Raji (cell line): ENCODE data around the gene CDKAL1.

ENCODE experiments used
- POLR2A ChIP-seq: IDR thresholded peaks from 2 replicates; pipeline ENCODE4 v1.6.1; 2011; ENCODE audit warnings: low read depth, low read length, control low read depth; ENCODE audit not compliant: insufficient read depth

CDKAL1 gene

DNA sequence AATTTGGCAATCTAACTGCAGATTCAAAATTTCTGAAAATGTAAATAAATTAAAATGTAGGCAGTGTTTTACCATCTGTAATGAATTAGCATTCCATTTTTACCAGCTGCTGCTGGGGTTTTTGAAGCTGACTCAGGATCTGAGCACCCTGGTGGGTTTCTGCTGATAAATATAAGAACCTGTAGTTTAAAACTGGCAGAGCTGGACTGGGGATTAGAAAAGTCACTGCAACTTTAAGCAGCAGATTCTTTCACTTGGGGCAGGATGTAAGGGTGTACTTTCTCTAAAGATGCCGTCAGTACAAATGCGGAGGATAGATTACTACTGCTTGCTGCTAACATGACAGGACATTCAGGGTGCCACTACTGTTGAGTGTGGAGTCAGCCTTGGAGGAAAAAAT lies 341.8 kb downstream of the CDKAL1 start:
- TF ChIP-seq POLR2A = no peak

DNA sequence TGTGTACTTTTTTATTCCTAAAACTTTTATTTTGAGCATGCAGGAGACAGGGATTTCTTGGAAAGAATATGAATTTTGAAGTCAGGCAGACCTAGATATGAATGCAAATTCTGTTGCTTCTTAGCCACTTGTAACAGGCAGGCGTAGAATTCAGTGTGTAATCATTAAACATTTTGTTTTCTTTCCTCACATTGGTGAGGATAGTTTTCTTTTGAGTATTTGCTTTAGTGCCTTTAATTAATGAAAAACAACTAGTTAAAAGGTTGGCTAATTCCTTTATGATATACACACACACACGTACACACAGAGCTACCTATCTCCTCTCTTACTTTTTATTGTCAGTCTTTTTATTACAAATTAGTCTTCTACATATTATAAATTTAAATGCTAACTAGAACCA lies 342.3 kb downstream of the CDKAL1 start:
- no peak for TF ChIP-seq POLR2A

DNA sequence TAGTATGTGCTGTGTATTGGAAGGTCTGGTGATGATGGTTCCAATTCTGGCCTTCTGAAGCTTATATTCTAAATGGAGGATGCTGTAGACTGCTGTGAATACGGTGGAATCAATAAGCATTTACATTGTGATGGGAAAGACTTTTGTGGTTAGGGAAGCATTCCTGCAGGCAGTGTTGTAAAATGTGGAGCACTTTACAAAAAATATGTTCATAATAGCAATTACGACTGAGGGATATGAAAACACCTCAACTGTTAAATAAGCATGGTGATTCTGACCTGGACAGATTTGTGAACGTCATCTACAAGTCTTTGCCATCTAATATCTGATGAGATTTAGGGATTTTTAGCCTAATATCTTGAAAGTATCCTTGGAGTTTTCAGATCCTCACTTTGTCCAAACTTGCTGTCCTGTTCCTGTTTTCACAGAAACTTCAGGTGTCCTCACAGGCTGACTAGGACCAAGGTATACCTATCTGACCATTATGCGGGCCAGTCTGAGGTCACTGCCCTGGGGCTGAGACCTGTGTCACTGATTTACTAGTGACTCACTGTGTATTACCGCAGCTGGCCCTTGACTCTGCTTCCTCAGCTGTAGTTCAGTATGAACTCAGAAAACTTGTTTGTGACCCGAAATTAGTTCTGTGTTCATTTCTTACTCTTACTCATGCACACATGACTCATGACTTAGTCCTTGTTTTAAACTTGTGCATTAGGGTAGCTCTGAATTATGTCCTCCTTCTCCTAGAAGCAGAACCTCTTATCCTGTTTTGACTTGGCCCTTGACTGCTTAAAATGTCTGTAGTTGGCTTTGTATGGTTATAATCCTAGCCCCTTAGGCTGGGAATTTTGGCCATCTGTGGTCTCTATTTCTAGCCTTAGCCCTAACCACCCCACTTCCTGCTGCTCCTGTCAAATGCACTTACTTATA lies 343.0 kb downstream of the CDKAL1 start:
- TF ChIP-seq POLR2A = no peak

DNA sequence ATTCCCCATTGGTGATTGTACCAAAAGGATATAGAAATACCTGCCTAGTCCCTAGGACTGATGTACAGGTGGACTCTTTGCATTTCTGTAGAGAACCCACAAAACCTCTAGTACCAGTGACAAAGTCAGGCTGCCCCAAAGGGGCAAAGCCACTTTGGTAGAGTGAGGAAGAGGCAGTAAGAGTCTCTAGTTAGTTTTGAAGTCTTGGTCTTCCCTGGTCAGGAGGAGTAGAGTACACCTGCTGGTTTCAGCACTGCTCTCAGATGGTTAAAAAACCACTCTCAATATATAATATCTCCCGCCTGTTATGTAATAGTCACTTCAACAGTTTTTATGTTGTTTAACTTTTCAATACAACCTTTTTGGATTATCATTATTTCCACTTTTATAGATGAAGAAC lies 344.9 kb downstream of the CDKAL1 start:
- no peak for TF ChIP-seq POLR2A

DNA sequence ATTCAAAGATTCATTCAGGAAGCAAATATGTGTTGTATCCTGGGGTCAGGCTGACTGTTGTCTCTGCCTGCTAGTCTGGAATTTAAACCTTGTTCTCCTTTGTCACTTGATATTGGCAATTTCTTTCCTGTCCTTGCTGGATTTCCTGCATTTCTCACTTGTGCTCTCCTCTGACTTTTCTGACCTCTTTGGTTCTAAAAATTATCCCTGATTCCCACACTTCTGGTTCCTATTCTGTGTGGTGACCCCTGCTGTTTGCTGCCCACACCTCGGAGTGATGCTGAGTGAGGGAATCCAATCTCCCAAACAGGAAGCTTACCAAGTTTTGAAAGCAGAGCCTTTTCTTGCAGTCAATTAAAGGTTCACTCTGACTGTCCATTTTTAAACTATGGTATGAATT lies 345.3 kb downstream of the CDKAL1 start:
- TF ChIP-seq POLR2A = no peak

DNA sequence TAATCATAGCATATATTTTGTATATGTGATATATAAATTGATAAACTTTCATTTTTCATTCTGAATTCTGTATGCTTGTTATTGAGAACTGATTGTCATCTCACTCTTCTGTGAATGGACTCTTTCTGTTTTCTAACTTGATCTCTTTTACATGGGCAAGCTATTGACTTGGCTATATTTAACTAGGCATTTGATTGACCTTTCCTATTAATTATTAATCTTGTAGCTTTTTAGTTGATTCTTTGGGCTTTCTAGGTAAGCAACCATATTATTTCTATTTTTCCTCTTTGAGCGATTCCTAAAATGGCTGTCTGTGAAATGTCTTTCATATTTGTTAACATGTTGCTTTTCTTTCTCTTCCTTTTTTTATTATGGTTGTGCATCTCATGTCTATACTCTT lies 347.1 kb downstream of the CDKAL1 start:
- TF ChIP-seq POLR2A = no peak

DNA sequence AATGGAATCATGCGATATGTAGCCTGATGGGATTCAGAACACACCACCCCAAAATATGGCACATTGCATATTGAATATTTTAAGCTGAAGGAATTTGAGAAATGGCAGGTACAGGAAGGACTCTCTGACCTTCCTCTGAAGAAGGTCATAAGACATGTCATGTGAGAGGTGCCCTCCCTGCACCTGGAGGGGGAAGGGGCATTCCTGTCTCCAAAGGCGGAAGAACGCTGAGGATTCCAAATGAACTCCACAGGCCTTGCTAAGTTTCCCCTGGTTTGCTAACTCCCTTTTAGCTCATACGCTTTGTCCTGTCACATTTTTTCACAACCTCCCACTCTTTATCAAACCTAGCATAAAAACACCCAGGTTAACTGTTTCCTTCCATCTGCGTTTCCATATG lies 347.8 kb downstream of the CDKAL1 start:
- TF ChIP-seq POLR2A = no peak

DNA sequence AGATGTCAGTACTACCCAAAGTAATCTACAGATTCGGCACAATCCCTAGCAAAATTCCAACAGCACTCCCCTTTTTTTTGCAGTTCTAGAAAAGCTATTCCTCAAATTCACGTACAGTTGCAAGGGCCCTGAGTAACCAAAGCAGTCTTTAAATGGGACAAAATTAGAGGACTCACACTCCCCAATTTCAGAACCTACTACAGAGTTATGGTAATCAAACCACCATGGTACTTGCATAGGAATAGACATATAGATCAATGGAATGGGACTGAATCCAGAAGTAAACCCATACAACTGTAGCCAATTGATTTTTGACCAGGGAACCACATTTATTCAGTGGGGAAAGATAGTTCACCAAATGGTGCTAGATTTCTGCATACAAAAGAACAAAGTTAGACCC lies 350.8 kb downstream of the CDKAL1 start:
- TF ChIP-seq POLR2A = no peak

DNA sequence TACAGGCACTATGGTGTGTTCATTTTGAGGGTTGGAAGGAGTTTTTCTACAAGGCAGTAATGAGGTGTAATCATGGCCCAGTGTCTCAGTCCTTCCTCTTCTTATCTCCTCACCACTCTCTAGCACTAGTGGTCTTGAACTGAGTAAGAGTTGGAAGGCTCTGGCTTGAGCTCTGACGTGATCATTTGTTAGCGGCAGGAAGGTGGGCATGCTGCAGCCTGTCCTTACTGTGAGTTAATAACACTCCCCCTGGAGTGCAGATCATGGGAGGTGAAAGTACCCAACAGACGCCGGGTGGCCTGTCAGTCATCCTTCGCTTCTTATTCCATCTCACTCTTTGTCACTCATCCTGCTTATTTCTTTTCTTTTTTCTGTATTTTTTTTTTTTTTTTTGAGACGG lies 356.9 kb downstream of the CDKAL1 start:
- no peak for TF ChIP-seq POLR2A

DNA sequence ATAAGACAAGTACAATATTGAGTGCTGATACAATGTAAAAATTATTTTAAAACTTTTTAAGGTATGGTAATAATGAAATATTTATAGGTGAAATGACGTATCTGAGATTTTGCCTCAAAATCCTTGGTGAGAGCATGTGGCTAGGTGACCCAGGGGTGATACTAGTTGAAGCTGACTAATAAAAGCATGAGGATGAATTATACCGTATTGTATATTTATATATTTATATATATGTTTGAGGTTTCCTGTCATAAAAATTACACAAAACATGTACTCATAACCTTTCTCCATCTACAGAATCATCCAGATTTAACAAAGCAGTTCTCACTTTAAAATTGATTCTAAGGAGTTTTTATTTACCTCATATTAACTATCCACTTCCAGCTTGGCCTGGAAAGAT lies 358.1 kb downstream of the CDKAL1 start:
- no peak for TF ChIP-seq POLR2A

DNA sequence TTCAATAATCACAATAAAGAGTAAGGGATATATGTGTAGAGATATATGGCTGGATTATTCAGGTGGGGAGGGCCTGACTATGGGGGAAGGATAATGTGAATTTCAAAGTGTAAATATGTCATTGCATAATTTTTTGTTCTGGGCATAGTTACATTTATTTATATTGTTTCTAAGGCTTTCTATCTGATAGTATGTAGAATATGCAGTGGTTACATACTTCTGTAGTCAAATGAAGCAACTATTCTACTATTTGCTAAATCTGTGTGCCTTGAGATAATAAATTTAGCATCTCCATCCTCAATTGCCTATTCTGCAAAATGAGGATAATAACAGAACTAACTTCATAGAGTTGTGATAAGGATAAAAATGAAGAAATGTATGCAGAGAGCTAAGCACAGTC lies 359.2 kb downstream of the CDKAL1 start:
- TF ChIP-seq POLR2A = no peak

DNA sequence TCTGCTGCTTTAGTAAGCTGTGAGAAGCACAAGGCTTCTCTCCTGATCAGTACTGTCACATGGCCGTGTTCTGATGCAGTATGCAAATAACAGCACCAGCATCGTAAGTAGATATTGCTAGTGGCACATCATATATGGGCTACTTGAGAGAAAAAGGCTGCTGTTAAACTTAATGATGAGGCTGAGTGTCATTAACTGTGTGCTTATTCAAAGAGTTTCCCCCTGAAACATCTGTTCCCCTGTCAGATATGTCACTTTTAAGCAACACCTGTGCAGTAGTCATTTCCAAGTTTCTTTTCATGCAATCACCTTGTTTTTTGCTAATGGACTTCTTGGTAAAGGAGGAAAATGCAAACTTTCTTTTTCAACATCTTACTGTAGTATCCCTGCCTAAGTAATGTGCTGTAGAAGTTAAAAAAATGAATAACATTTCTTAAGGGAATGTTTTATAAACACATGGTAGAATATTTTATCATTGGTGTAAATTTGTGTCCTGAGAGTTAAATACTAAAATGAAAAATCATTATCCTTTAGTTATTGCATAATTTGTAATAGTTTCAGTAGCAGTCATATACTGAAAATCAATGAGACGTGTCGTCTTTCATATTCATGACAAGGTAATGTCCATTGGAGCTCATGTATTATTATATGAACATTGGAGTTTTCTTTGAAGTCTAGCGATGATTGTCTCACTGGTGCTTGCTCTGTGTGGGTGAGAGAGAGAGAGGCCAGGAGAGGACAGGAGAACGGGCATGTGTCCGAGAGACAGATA lies 366.3 kb downstream of the CDKAL1 start:
- no peak for TF ChIP-seq POLR2A

DNA sequence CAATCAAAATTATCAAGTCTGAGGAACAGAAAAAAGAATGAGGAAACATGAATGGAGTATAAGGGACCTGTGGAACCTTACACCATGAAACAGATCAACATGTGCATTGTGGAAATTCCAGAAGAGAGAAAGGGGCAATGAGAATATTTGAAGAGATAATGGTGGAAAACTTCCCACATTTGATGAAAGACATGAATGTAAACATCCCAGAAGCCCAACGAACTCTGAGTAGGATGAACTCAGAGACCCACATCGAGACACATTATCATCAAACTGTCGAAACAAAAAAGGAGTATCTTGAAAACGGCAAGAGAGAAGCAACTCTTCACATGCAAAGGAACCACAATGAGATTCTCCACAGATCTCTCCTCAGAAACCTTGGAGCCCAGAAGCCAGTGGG lies 371.1 kb downstream of the CDKAL1 start:
- no peak for TF ChIP-seq POLR2A

DNA sequence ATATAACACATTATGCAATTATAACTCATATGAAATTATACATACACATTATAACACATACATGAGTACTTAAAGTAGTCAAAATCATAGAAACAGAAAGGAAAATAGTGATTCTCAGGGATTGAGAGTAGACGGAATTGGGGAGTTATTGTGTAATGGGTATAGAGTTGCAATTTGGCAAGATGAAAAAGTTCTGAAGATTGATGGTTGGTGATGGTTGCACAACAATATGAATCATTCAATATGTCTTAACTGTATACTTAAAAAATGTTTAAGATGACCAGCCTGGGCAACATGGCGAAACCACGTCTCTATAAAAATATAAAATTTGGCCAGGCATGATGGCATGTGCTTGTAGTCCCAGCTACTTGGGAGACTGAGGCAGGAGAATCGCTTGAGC lies 372.7 kb downstream of the CDKAL1 start:
- TF ChIP-seq POLR2A = no peak

DNA sequence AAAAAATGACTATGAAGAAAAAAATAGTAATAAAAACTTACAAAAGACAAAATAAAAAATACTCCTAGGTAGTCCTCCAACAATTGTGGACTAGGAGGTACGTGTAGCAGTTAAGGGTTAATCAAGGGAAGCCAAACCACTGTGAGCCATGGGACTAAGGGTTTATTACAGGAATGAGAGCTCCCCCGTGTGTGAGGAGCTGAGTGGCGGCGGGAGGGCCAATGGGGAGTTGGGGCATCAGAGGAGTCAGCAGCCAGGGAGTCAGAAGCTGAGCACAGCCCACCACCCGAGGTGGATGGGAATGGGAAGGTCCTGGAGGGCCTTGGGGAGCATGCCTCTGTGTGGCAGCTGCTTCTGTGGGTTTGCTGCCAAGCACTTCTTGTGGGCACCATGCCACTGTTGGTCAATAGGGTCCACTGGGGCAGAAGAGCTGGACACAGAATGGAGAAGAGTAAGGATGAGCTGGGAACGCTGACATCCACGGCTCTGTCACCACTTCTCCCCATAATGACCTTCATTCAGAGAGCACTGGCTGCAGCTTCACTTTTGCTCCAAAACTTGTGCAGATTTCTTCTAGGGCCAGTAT lies 373.3 kb downstream of the CDKAL1 start:
- TF ChIP-seq POLR2A = no peak

DNA sequence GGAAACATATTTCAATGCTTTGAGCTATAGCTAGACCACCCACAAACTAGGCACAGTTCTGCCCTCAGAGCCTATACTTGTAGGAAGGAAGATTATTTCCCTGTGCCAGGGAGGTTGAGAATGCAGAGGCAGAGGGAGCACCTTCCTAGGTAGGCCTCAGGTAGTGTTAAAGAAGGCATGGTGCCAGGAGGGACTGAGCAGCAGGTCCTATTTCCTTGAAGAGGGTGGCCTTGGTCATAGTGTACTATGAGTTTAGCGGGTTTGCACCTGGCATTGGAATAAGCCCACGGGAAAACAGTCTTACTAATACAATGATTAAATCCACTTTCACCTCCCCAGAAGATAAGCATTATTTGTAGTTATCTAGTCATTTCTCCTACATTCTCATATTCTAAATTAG lies 375.4 kb downstream of the CDKAL1 start:
- no peak for TF ChIP-seq POLR2A

DNA sequence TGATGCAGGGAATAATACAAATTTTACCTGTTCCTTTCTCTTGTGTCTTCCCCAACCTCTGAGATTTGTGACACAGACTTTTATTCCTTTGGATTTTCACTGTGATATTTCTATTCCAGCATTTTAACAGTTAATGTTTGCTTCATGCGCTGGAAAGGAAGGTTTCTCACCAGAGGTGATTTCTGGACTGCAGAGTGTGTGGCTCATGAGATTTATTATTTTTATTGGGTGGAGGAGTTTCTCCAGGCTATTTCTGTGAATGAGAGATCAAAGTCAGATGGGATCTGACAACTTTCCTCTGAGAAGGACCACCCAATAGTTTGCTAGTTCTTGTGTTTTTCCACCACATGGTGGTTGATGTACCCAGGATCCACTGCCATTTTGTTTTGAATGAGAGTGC lies 377.5 kb downstream of the CDKAL1 start:
- no peak for TF ChIP-seq POLR2A

DNA sequence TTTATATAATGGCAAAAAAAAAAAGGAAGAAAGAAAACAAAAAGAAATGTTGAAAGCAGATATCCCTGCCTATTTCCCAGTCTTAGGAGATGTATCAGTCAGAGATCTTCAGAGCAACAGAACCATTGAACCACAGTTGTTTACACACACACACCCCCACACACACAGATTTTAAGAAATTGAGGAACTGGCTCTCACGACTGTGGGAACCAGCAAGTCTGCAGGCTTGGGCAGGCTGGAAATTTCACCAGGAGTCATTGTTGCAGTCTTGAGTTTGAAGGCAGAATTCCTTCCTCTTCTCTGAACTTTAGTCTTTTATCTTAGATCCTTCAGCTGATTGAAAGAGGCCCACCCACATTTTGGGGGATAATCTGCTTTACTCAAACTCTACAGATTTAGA lies 380.9 kb downstream of the CDKAL1 start:
- no peak for TF ChIP-seq POLR2A
